UCSD-AML1 (cell line): Measurements from ENCODE around the gene TRAF7.

Experiments
- DNase-seq: peaks from one replicate; lab custom pipeline; 2025; ENCODE audit not compliant: unreplicated experiment; lab: John Stamatoyannopoulos, UW

TRAF7 gene

DNA sequence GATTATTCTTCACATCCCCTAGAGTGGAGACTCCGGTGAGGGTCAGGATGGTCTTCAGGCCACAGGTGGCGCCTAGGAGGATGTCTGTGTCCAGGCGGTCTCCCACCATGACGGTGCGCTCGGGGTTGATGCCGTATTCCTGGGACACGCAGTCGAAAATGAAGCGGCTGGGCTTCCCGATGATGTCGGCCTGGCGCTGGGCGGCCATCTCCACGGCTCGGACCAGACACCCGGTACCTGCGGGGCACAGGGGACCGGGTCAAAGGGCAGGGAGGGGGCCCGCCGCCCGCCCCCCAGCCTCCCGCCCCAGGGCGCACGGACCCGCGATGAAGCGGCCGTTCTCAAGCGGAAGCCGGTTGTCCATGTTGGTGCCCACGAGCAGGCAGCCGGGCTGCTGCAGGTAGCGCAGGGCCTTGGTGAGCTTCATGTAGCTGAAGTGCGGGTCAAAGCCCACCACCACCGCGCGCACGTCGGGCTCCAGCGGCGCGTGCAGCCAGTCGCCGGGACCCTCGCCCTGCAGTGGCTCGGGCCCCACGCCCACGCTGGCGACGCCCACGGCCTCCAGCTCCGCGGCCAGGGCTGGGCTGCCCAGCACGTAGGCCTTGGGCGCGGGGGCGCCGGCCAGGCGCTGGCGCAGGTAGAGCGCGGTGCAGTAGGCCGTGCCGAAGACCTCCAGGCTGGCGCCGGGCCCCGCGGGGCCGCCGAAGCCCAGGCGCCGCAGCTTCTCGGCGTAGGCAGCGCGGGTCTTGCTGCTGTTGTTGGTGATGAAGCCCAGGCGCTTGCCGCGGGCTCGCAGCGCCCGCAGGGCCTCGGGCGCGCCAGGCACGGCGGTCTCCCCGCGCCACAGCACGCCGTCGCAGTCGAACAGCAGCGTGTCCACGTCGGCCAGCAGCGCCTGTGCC is 58.5 kb downstream of the TRAF7 start:
- no peak for DNase-seq

DNA sequence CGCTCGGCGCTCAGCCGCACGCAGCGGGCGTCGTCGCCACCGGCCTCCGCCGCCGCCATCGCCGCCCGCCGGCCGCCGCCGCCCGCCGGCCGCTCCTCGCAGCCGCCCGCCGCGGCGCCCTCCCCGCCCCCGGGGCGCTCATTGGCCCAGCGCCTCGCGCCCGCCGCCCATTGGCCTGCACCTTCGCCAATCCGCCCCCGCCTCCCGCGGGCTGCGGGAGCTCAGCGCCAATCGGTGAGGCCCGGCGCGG is 59.1 kb downstream of the TRAF7 start, which contains the start of gene PGP:
Gene PGP, minus strand, starts transcription at position 122 of the 250 bp plus-strand sequence. Its CDS starts 63 bp downstream, at position 59.
- no peak for DNase-seq

DNA sequence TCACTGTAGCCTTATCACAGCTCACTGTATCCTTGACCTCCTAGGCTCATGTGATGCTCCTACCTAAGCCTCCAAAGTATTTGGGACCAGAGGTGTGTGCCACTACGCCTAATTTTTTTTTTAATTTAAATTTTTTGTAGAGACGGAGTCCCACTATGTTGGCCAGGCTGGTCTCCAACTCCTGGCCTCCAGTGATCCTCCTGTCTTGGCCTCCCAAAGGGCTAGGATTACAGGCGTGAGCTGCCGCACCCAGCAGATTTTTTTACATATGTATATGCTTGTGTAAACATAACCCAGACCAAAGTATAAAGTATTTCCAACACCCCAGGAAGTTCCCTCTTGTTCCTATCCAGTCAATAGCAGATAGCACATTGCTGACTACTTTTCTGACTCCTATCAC is 60.7 kb downstream of the TRAF7 start:
- no peak for DNase-seq

DNA sequence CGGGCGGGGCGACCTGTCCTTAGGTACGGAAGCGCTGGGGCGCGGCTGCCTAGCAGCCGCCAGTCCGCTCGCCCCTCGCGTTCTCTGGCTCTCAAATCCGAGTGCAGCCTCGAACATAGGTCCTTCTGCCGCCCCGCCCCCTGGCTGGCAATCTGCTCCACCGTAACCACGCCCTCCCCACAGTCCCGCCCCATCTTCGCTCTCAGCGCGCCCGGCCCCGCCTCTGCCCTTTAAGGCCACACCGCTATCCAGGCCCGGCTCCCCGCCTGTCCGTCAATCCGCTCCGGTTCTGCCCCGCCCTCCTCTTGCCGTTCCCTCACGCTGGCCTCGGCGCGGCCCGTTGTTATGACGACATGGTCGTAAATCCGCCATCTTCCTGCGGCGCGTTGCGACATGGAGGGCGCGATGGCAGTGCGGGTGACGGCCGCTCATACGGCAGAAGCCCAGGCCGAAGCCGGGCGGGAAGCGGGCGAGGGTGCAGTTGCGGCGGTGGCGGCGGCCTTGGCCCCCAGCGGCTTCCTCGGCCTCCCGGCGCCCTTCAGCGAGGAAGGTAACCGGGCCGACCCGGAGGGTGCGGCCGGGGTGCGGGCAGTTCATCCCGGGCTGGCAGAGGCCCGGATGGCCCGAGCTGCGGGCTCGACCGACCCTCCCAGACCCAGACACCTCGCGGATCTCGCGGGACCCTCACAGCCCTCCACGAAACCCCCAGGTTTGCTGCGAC is 67.8 kb downstream of the TRAF7 start, which contains the start of gene E4F1:
Gene E4F1, plus strand, starts transcription at position 371 of the 721 bp plus-strand sequence. Its CDS starts 23 bp downstream, at position 394.
- peak; percentile 100 for DNase-seq

DNA sequence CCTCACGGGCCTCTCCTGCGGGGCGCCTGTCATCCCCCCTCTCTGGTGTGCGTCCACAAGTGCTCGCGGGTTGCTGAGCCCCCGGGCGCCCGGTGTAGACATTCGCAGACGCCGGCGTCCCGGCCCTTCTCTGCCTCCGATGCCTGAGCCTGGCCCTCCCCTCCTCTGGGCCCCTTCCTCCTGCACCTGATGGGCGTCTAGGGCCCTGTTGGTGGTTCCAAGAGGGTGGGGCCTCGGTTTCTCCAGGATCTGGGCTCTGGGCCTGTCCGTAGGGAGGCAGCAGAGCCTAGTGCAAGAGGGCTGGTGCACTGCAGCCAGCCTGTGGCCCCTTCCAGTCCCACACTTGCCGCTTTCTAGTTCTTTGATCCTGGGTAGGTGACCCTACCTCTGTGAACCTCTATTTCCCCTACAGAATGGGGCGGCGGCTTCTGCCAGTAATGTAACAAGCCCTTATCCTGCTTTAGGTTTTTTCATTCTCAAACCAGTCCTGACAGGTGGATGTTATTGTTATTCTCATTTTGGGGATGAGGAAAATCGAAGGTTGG is 68.4 kb downstream of the TRAF7 start:
- DNase-seq, result peak; percentile 55

DNA sequence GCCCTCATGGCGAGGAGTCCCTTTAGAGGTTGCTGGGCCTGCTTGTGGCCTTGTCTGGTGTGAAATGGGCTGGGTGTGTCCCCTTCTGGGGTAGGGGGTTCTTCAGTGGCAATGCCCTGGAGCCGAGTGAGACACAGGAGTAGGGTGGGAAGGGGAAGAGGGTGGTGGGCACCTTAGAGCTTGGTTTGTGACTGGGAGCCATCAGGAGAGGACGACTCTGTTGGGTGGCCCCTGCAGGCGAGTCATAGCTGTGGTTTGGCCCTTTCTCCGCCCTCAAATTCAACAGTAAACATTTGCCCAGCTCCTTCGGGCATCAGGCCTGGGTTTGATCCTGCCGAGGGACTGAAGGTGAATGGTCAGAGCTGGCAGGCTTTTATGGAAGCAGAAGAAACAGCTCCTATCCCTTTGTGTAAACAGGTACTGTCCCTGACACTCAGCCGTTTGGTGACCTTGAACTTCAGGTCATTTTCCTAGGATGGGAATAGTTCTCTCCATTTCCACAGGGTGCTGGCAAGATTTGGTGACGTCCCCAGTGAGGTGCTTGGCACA is 70.7 kb downstream of the TRAF7 start:
- DNase-seq, result no peak

DNA sequence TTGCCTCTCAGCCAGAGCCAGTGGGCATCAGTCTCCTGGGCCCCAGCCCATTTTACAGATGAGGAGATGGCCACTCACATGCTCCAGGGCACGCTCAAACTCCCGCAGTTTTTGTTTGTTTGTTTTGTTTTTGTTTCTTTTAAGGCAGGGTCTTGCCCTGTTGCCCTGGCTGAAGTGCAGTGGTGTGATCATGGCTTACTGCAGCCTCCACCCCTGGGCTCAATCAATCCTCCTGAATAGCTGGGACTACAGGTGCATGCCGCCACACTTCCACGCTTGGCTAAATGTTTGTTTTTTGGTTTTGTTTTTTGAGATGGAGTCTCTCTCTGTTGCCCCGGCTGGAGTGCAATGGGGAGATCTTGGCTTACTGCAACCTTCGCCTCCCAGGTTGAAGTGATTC is 71.3 kb downstream of the TRAF7 start:
- no peak for DNase-seq
